Measurements from ENCODE around the gene SORCS2. TPM values are rescaled to one million over a fixed set of nuclear protein-coding genes. Genes with fewer than 3 reads are reported as not detected.

Gene SORCS2
- total RNA-seq, 8 experiments from 2014 or later: 1.8 to 14.0 (median 5.3) TPM

GRCh38 chr4:7754565-7755262 is 562.4 kb downstream of the SORCS2 start:
- Histone ChIP-seq H3K4me1 (replicated peaks in 1 of 2) (peaks cover 17 to 28% of the 10 kb centered on the region in 2 donors), H3K27ac (no peak overlapping the region), H3K4me3 (no peak overlapping the region)
- ATAC-seq (replicated peaks in 6 of 8): peak in 1 of 8 experiments; percentile 5
- in situ Hi-C loops (cut with MboI; ENCODE audit: low pct_unique_long_range_greater_than_20kb in 2 of 9, low sequenced_read_pairs in 9 of 9, unreplicated experiment in 9 of 9): no loop called here
- WGBS, 10 experiments: 94 to 100% methylated on average over 1 to 6 of the region's 21 CpGs; no CpG with 5 or more reads in 8 of the 10 experiments

GRCh38 chr4:7755561-7755960 is 563.2 kb downstream of the SORCS2 start:
- Histone ChIP-seq H3K4me3 (no peak overlapping the region), H3K4me1 (replicated peaks in 1 of 2) (peaks cover 17 to 28% of the 10 kb centered on the region in 2 donors), H3K27ac (no peak overlapping the region)
- WGBS, 10 experiments: 74 to 80% (median 74%) methylated on average over 1 to 8 of the region's 16 CpGs; no CpG with 5 or more reads in 7 of the 10 experiments
- in situ Hi-C loops (cut with MboI; ENCODE audit: low pct_unique_long_range_greater_than_20kb in 2 of 9, low sequenced_read_pairs in 9 of 9, unreplicated experiment in 9 of 9): no loop called here
- peak in 2 of 8 experiments; percentile 3 to 51 for ATAC-seq (replicated peaks in 6 of 8)

GRCh38 chr4:7756071-7756470 is 563.7 kb downstream of the SORCS2 start:
- 86 to 100% (median 100%) methylated on average over 2 to 7 of the region's 14 CpGs; no CpG with 5 or more reads in 7 of the 10 experiments for WGBS, 10 experiments
- Histone ChIP-seq H3K4me1 (replicated peaks in 1 of 2) (peaks cover 17 to 28% of the 10 kb centered on the region in 2 donors), H3K4me3 (no peak overlapping the region), H3K27ac (no peak overlapping the region)
- peak in 1 of 8 experiments; percentile 7 for ATAC-seq (replicated peaks in 6 of 8)
- in situ Hi-C loops (cut with MboI; ENCODE audit: low pct_unique_long_range_greater_than_20kb in 2 of 9, low sequenced_read_pairs in 9 of 9, unreplicated experiment in 9 of 9): no loop called here

- ATAC-seq (replicated peaks in 6 of 8): peak in 3 of 8 experiments; percentile 3 to 18 (median 11)
- WGBS, 10 experiments: 92 to 100% (median 94%) methylated on average over 2 to 15 of the region's 32 CpGs; no CpG with 5 or more reads in 4 of the 10 experiments
- no peak overlapping the region for H3K4me3 ChIP-seq
- in situ Hi-C loops (cut with MboI; ENCODE audit: low pct_unique_long_range_greater_than_20kb in 2 of 9, low sequenced_read_pairs in 9 of 9, unreplicated experiment in 9 of 9): no loop called here
- peaks cover 17 to 28% of the 10 kb centered on the region in 2 donors for H3K4me1 ChIP-seq (replicated peaks in 1 of 2)
- peak overlapping the region in 1 of 2 donors; percentile 59 for H3K27ac ChIP-seq
These were observed 564.4 kb downstream of the SORCS2 start for GRCh38 chr4:7756561-7757355.

GRCh38 chr4:7757501-7758471 is 565.4 kb downstream of the SORCS2 start:
- in situ Hi-C loops (cut with MboI; ENCODE audit: low pct_unique_long_range_greater_than_20kb in 2 of 9, low sequenced_read_pairs in 9 of 9, unreplicated experiment in 9 of 9): no loop called here

GRCh38 chr4:7758476-7758875 is 566.1 kb downstream of the SORCS2 start:
- no peak overlapping the region for H3K27ac ChIP-seq
- 78 to 100% (median 92%) methylated on average over 1 to 5 of the region's 11 CpGs; no CpG with 5 or more reads in 1 of the 10 experiments for WGBS, 10 experiments
- no peak for ATAC-seq (replicated peaks in 6 of 8)

More at GRCh38 chr4:7757501-7758471, 565.4 kb downstream of the SORCS2 start:
- Histone ChIP-seq H3K27ac (peak overlapping the region in 1 of 2 donors; percentile 59), H3K4me1 (replicated peaks in 1 of 2) (peaks cover 17 to 28% of the 10 kb centered on the region in 2 donors), H3K4me3 (no peak overlapping the region)
- 0 to 75% (median 37%) methylated on average over 1 to 17 of the region's 22 CpGs; no CpG with 5 or more reads in 2 of the 10 experiments for WGBS, 10 experiments
- peak in 4 of 8 experiments; percentile 38 to 67 (median 63) for ATAC-seq (replicated peaks in 6 of 8)

GRCh38 chr4:7759216-7759615 is 566.9 kb downstream of the SORCS2 start:
- ATAC-seq (replicated peaks in 6 of 8): no peak
- Histone ChIP-seq H3K4me1 (replicated peaks in 1 of 2) (peaks cover 17 to 28% of the 10 kb centered on the region in 2 donors), H3K4me3 (no peak overlapping the region), H3K27ac (no peak overlapping the region)
- in situ Hi-C loops (cut with MboI; ENCODE audit: low pct_unique_long_range_greater_than_20kb in 2 of 9, low sequenced_read_pairs in 9 of 9, unreplicated experiment in 9 of 9): no loop called here
- WGBS, 10 experiments: 40 to 100% (median 85%) methylated on average over 1 to 12 of the region's 12 CpGs; no CpG with 5 or more reads in 1 of the 10 experiments

More at GRCh38 chr4:7758476-7758875, 566.1 kb downstream of the SORCS2 start:
- Histone ChIP-seq H3K4me1 (replicated peaks in 1 of 2) (peaks cover 17 to 28% of the 10 kb centered on the region in 2 donors), H3K4me3 (no peak overlapping the region)
- in situ Hi-C loops (cut with MboI; ENCODE audit: low pct_unique_long_range_greater_than_20kb in 2 of 9, low sequenced_read_pairs in 9 of 9, unreplicated experiment in 9 of 9): no loop called here

- no peak overlapping the region for H3K27ac ChIP-seq
- no peak for ATAC-seq (replicated peaks in 6 of 8)
- peaks cover 17 to 28% of the 10 kb centered on the region in 2 donors for H3K4me1 ChIP-seq (replicated peaks in 1 of 2)
- H3K4me3 ChIP-seq: no peak overlapping the region
- in situ Hi-C loops (cut with MboI; ENCODE audit: low pct_unique_long_range_greater_than_20kb in 2 of 9, low sequenced_read_pairs in 9 of 9, unreplicated experiment in 9 of 9): no loop called here
- 80 to 100% (median 96%) methylated on average over 1 to 6 of the region's 7 CpGs; no CpG with 5 or more reads in 2 of the 10 experiments for WGBS, 10 experiments
These were observed 567.3 kb downstream of the SORCS2 start for GRCh38 chr4:7759635-7760034.

GRCh38 chr4:7760228-7760627 is 567.9 kb downstream of the SORCS2 start:
- no peak for ATAC-seq (replicated peaks in 6 of 8)
- peaks cover 17 to 26% of the 10 kb centered on the region in 2 donors for H3K4me1 ChIP-seq (replicated peaks in 1 of 2)
- 70 to 91% (median 82%) methylated on average over 2 to 6 of the region's 9 CpGs; no CpG with 5 or more reads in 5 of the 10 experiments for WGBS, 10 experiments
- in situ Hi-C loops (cut with MboI; ENCODE audit: low pct_unique_long_range_greater_than_20kb in 2 of 9, low sequenced_read_pairs in 9 of 9, unreplicated experiment in 9 of 9): no loop called here
- H3K27ac ChIP-seq: no peak overlapping the region
- H3K4me3 ChIP-seq: no peak overlapping the region

- Histone ChIP-seq H3K27ac (no peak overlapping the region), H3K4me3 (no peak overlapping the region), H3K4me1 (replicated peaks in 1 of 2) (peaks cover 17 to 21% of the 10 kb centered on the region in 2 donors)
- whole genome bisulfite sequencing, 10 experiments: 60 to 100% (median 87%) methylated on average over 1 to 7 of the region's 16 CpGs; no CpG with 5 or more reads in 2 of the 10 experiments
- in situ Hi-C loops (cut with MboI; ENCODE audit: low pct_unique_long_range_greater_than_20kb in 2 of 9, low sequenced_read_pairs in 9 of 9, unreplicated experiment in 9 of 9): no loop called here
- ATAC-seq (replicated peaks in 6 of 8): no peak
These were observed 568.4 kb downstream of the SORCS2 start for GRCh38 chr4:7760706-7761105.

- Histone ChIP-seq H3K4me1 (replicated peaks in 1 of 2) (peaks cover 15 to 17% of the 10 kb centered on the region in 2 donors), H3K4me3 (no peak overlapping the region), H3K27ac (no peak overlapping the region)
- ATAC-seq (replicated peaks in 6 of 8): peak in 1 of 8 experiments; percentile 2
- WGBS, 10 experiments: 80 to 100% (median 92%) methylated on average over 1 to 11 of the region's 11 CpGs; no CpG with 5 or more reads in 3 of the 10 experiments
- in situ Hi-C loops (cut with MboI; ENCODE audit: low pct_unique_long_range_greater_than_20kb in 2 of 9, low sequenced_read_pairs in 9 of 9, unreplicated experiment in 9 of 9): no loop called here
These were observed 569.0 kb downstream of the SORCS2 start for GRCh38 chr4:7761312-7761711.

GRCh38 chr4:7761720-7762119 is 569.4 kb downstream of the SORCS2 start:
- H3K4me3 ChIP-seq: no peak overlapping the region
- WGBS, 10 experiments: 10 to 45% (median 27%) methylated on average over 2 to 5 of the region's 12 CpGs; no CpG with 5 or more reads in 5 of the 10 experiments
- peak; percentile 39 to 88 (median 74) for ATAC-seq (replicated peaks in 6 of 8)
- peaks cover 11 to 15% of the 10 kb centered on the region in 2 donors for H3K4me1 ChIP-seq (replicated peaks in 1 of 2)
- in situ Hi-C loops (cut with MboI; ENCODE audit: low pct_unique_long_range_greater_than_20kb in 2 of 9, low sequenced_read_pairs in 9 of 9, unreplicated experiment in 9 of 9): no loop called here
- H3K27ac ChIP-seq: no peak overlapping the region

Measured in motor neuron (in vitro differentiated cells).